ENCODE data around the gene DHRS12. TPM values are rescaled to one million over a fixed set of nuclear protein-coding genes. Genes with fewer than 3 reads are reported as not detected.
A peak's percentile ranks its signal among the peaks of the same experiment; 100 is the strongest.

Gene DHRS12
- total and polyA plus RNA-seq, 10 donors = 11.3 to 22.8 (median 16.9) TPM

- H3K4me3 ChIP-seq = no peak overlapping the region
- WGBS, 5 donors = 69 to 75% (median 72%) methylated on average over 3 of the region's 3 CpGs
- H3K27ac ChIP-seq = peak overlapping the region in 2 of 8 donors; percentile 28 to 31
- no peak for DNase-seq
- peaks cover 0 to 3% (median 0%) of the 10 kb centered on the region in 6 donors for H3K4me1 ChIP-seq
- peaks cover 0 to 41% (median 2%) of the 10 kb centered on the region in 6 donors for H3K36me3 ChIP-seq
- H3K27me3 ChIP-seq (replicated peaks in 1 of 7) = no peaks in the 10 kb centered on the region
- H3K9me3 ChIP-seq = no peaks in the 10 kb centered on the region
- intact Hi-C loops (cut with DNase I; ENCODE audit: low total_unique reads) = loop anchor here (10.0 kb wide), 1 partner anchor 57 kb away; no protein-coding TSS in a partner anchor
- TF ChIP-seq POLR2AphosphoS5 (IDR thresholded peaks at IDR 0.05) = no peak
- TF ChIP-seq CTCF (IDR thresholded peaks at IDR 0.05 in 8 of 11, conservative IDR thresholded peaks at IDR 0.05 in 3 of 11) = no peak
- TF ChIP-seq POLR2A (IDR thresholded peaks at IDR 0.05) = no peak
Measured at GRCh38 chr13:51721496-51721895, 82.5 kb downstream of the DHRS12 start.

GRCh38 chr13:51719394-51719793 lies 84.6 kb downstream of the DHRS12 start:
- H3K4me1 ChIP-seq = peaks cover 0 to 8% (median 0%) of the 10 kb centered on the region in 6 donors
- 85 to 100% (median 97%) methylated on average over 1 of the region's 1 CpG for whole genome bisulfite sequencing, 5 donors
- no peaks in the 10 kb centered on the region for H3K9me3 ChIP-seq
- no peaks in the 10 kb centered on the region for H3K27me3 ChIP-seq (replicated peaks in 1 of 7)
- intact Hi-C loops (cut with DNase I; ENCODE audit: low total_unique reads) = no loop called here
- DNase-seq = no peak
- peaks cover 0 to 29% (median 0%) of the 10 kb centered on the region in 6 donors for H3K36me3 ChIP-seq
- no peak for TF ChIP-seq POLR2AphosphoS5 (IDR thresholded peaks at IDR 0.05)
- TF ChIP-seq CTCF (IDR thresholded peaks at IDR 0.05 in 8 of 11, conservative IDR thresholded peaks at IDR 0.05 in 3 of 11) = no peak
- TF ChIP-seq POLR2A (IDR thresholded peaks at IDR 0.05) = no peak
- H3K27ac ChIP-seq = no peak overlapping the region
- no peak overlapping the region for H3K4me3 ChIP-seq

Other genes with a start within 250 kb of the DHRS12 start
- 10 to 100 TPM; 18.5 to 32.2 (median 25.5) TPM for gene WDFY2, start 219.7 kb downstream of the DHRS12 start, total RNA-seq
- 1 to 10 TPM; 3.0 to 4.6 (median 4.5) TPM for gene WDFY2, start 219.7 kb downstream of the DHRS12 start, polyA plus RNA-seq
- 1 to 10 TPM in 5 of 7 donors, under 1 TPM in 2; 0.39 to 3.3 (median 1.7) TPM for gene TMEM272, start 41.0 kb upstream of the DHRS12 start, total RNA-seq
- gene TMEM272, start 41.0 kb upstream of the DHRS12 start, polyA plus RNA-seq = under 1 TPM; 0.03 to 0.20 (median 0.06) TPM
- not detected for gene CCDC70, start 57.8 kb upstream of the DHRS12 start, total RNA-seq
- not detected for gene CCDC70, start 57.8 kb upstream of the DHRS12 start, polyA plus RNA-seq
- 1 to 10 TPM; 1.4 to 3.7 (median 2.8) TPM for gene ATP7B, start 207.3 kb upstream of the DHRS12 start, total RNA-seq
- gene ATP7B, start 207.3 kb upstream of the DHRS12 start, polyA plus RNA-seq = under 1 TPM; 0.17 to 0.32 (median 0.24) TPM
- 10 to 100 TPM; 23.1 to 32.2 (median 29.1) TPM for gene ALG11, start 208.2 kb upstream of the DHRS12 start, total RNA-seq
- 1 to 10 TPM; 3.0 to 7.8 (median 3.1) TPM for gene ALG11, start 208.2 kb upstream of the DHRS12 start, polyA plus RNA-seq
- 10 to 100 TPM; 12.7 to 20.2 (median 17.2) TPM for gene UTP14C, start 220.5 kb upstream of the DHRS12 start, total RNA-seq
- 1 to 10 TPM; 2.2 to 3.7 (median 2.4) TPM for gene UTP14C, start 220.5 kb upstream of the DHRS12 start, polyA plus RNA-seq

Measured in spleen (tissue), 11 donors.